ENCODE measurements around the gene LY86.
"Not testable (repeated sequence)": the region's sequence is repeated elsewhere in the genome, so short reads cannot be mapped to it uniquely, and the experiment has no call there.

Gene LY86

GRCh38 chr6:6609450-6609849, 20.9 kb downstream of the LY86 start:
- H4K20me1 ChIP-seq (ENCODE audit: insufficient read depth, low read length): no peaks in the 10 kb centered on the region
- peaks cover 13% of the 10 kb centered on the region for H3K4me1 ChIP-seq (ENCODE audit: low read length)
- H3K9me3 ChIP-seq (ENCODE audit: insufficient read depth, low read length): no peaks in the 10 kb centered on the region
- TF ChIP-seq EZH2phosphoT487 (IDR thresholded peaks at IDR 0.05; ENCODE audit: low read depth) (no peak), CTCF (IDR thresholded peaks at IDR 0.05; ENCODE audit: low read depth, low read length) (no peak)
- H3K36me3 ChIP-seq (replicated peaks; ENCODE audit: low read depth, low read length): no peaks in the 10 kb centered on the region
- 0 out of 2 replicates have a peak, but pooled peaks cover 2% of the 10 kb centered on the region for H3K27me3 ChIP-seq (ENCODE audit: low read depth, low read length)
- H3K9ac ChIP-seq (ENCODE audit: low read length): no peak overlapping the region
- no peak overlapping the region for H3K27ac ChIP-seq (ENCODE audit: low read length)
- no peak overlapping the region for H2AFZ ChIP-seq (ENCODE audit: low read depth, low read length)
- H3K4me3 ChIP-seq (ENCODE audit: low read length): no peak overlapping the region
- no peak overlapping the region for H3K4me2 ChIP-seq (ENCODE audit: low read length)
- H3K79me2 ChIP-seq (ENCODE audit: low read length): no peaks in the 10 kb centered on the region

DNA sequence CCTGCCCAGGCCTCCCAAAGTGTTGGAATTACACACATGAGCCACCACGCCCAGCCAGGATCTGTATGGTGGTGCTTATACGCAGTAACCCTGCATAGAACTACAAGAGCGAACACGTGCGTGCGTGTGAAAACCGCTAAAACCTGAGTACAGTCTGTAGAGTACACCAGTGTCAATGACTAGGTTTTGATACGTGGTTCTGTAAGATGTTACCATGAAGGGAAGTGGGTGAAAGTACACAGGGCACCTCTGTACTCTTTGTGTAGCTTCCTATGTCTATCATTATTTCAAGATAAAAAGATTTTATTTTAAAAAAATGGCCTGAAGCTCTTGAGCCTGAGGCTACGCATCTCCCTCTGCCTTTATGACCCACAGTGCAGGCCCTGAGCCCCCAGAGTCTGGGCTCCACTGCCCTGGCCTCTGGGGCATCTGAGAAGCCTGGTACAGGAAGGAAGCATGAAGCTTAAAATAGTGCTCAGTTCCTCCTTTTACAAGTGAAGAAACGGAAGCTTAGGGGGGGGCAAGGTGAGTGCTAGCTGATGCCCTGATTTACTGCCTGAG, 21.6 kb downstream of the LY86 start:
- no peak overlapping the region for H2AFZ ChIP-seq (ENCODE audit: low read depth, low read length)
- H3K9ac ChIP-seq (ENCODE audit: low read length): no peak overlapping the region
- H3K9me3 ChIP-seq (ENCODE audit: insufficient read depth, low read length): no peaks in the 10 kb centered on the region
- no peaks in the 10 kb centered on the region for H4K20me1 ChIP-seq (ENCODE audit: insufficient read depth, low read length)
- no peak overlapping the region for H3K27ac ChIP-seq (ENCODE audit: low read length)
- peaks cover 13% of the 10 kb centered on the region for H3K4me1 ChIP-seq (ENCODE audit: low read length)
- H3K79me2 ChIP-seq (ENCODE audit: low read length): no peaks in the 10 kb centered on the region
- no peaks in the 10 kb centered on the region for H3K36me3 ChIP-seq (replicated peaks; ENCODE audit: low read depth, low read length)
- H3K27me3 ChIP-seq (ENCODE audit: low read depth, low read length): 0 out of 2 replicates have a peak, but pooled peaks cover 2% of the 10 kb centered on the region
- H3K4me2 ChIP-seq (ENCODE audit: low read length): peak overlapping the region; percentile 37
- H3K4me3 ChIP-seq (ENCODE audit: low read length): no peak overlapping the region
- TF ChIP-seq EZH2phosphoT487 (IDR thresholded peaks at IDR 0.05; ENCODE audit: low read depth): no peak
- TF ChIP-seq CTCF (IDR thresholded peaks at IDR 0.05; ENCODE audit: low read depth, low read length): no peak

GRCh38 chr6:6611486-6611885, 23.0 kb downstream of the LY86 start:
- peaks cover 13% of the 10 kb centered on the region for H3K4me1 ChIP-seq (ENCODE audit: low read length)
- H3K79me2 ChIP-seq (ENCODE audit: low read length): no peaks in the 10 kb centered on the region
- no peaks in the 10 kb centered on the region for H3K36me3 ChIP-seq (replicated peaks; ENCODE audit: low read depth, low read length)
- no peak overlapping the region for H3K4me3 ChIP-seq (ENCODE audit: low read length)
- TF ChIP-seq CTCF (IDR thresholded peaks at IDR 0.05; ENCODE audit: low read depth, low read length) (no peak), EZH2phosphoT487 (IDR thresholded peaks at IDR 0.05; ENCODE audit: low read depth) (no peak)
- no peak overlapping the region for H2AFZ ChIP-seq (ENCODE audit: low read depth, low read length)
- H3K27me3 ChIP-seq (ENCODE audit: low read depth, low read length): 0 out of 2 replicates have a peak, but pooled peaks cover 2% of the 10 kb centered on the region
- H3K9ac ChIP-seq (ENCODE audit: low read length): no peak overlapping the region
- no peaks in the 10 kb centered on the region for H4K20me1 ChIP-seq (ENCODE audit: insufficient read depth, low read length)
- H3K27ac ChIP-seq (ENCODE audit: low read length): no peak overlapping the region
- H3K4me2 ChIP-seq (ENCODE audit: low read length): no peak overlapping the region
- H3K9me3 ChIP-seq (ENCODE audit: insufficient read depth, low read length): no peaks in the 10 kb centered on the region

DNA sequence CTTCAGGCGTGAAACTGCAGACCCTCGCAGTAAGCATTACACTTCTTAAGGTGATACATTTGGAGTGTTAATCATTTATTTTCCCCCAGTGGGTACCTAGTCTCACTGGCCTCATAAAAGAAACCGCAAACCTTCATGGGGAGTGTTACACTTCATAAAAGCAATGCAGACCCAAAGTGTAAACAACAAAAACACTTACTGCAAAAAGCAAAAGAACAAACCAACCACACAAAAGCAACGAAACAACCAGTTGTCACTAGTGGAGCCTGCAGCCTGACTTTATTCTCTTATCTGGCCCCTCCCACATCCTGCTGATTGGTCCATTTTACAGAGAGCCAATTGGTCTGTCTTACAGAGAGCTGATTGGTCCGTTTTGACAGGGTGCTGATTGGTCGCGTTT, 23.8 kb downstream of the LY86 start:
- Histone ChIP-seq H3K79me2 (ENCODE audit: low read length) (no peaks in the 10 kb centered on the region), H3K4me3 (ENCODE audit: low read length) (no peak overlapping the region), H3K9me3 (ENCODE audit: insufficient read depth, low read length) (no peaks in the 10 kb centered on the region), H3K4me1 (ENCODE audit: low read length) (peaks cover 13% of the 10 kb centered on the region), H3K27me3 (ENCODE audit: low read depth, low read length) (0 out of 2 replicates have a peak, but pooled peaks cover 2% of the 10 kb centered on the region), H2AFZ (ENCODE audit: low read depth, low read length) (no peak overlapping the region), H3K27ac (ENCODE audit: low read length) (no peak overlapping the region), H3K9ac (ENCODE audit: low read length) (no peak overlapping the region), H4K20me1 (ENCODE audit: insufficient read depth, low read length) (no peaks in the 10 kb centered on the region), H3K36me3 (replicated peaks; ENCODE audit: low read depth, low read length) (no peaks in the 10 kb centered on the region), H3K4me2 (ENCODE audit: low read length) (no peak overlapping the region)
- TF ChIP-seq CTCF (IDR thresholded peaks at IDR 0.05; ENCODE audit: low read depth, low read length) (no peak), EZH2phosphoT487 (IDR thresholded peaks at IDR 0.05; ENCODE audit: low read depth) (no peak)

DNA sequence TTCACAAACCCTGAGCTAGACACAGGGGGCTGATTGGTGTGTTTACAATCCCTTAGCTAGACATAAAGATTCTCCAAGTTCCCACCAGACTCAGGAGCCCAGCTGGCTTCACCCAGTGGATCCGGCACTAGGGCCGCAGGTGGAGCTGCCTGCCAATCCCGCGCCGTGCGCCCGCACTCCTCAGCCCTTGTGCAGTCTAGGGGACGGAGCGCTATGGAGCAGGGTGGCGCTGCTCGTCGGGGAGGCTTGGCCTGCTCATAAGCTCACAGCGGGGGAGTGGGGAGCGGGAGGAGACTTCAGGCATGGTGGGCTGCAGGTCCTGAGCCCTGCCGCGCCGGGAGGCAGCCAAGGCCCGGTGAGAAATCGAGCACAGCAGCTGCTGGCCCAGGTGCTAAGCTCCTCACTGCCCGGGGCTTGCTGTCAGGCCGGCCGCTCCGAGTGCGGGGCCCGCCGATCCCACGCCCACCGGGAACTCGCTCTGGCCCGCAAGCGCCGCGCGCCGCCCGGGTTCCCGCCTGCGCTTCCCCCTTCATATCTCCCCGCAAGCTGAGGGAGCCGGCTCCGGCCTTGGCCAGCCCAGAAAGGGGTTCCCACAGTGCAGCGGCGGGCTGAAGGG, 24.7 kb downstream of the LY86 start:
- not testable (repeated sequence) for H3K27ac ChIP-seq (ENCODE audit: low read length); H4K20me1 ChIP-seq (ENCODE audit: insufficient read depth, low read length); H3K9me3 ChIP-seq (ENCODE audit: insufficient read depth, low read length); H3K4me2 ChIP-seq (ENCODE audit: low read length); H2AFZ ChIP-seq (ENCODE audit: low read depth, low read length); H3K36me3 ChIP-seq (replicated peaks; ENCODE audit: low read depth, low read length); H3K27me3 ChIP-seq (ENCODE audit: low read depth, low read length); H3K9ac ChIP-seq (ENCODE audit: low read length); H3K4me3 ChIP-seq (ENCODE audit: low read length); H3K79me2 ChIP-seq (ENCODE audit: low read length)
- peaks cover 13% of the 10 kb centered on the region for H3K4me1 ChIP-seq (ENCODE audit: low read length)
